GM18505 (cell line): ENCODE measurements around the gene LCE1F.

Experiments used
- ATAC-seq: cut with Tn5 transposase; IDR thresholded peaks from one replicate; pipeline ENCODE4 v1.9.1; 2021; ENCODE audit not compliant: unreplicated experiment
- POLR2A ChIP-seq: IDR thresholded peaks from 4 replicates; pipeline ENCODE4 v1.6.1; 2011; ENCODE audit warnings: borderline replicate concordance; ENCODE audit not compliant: insufficient read depth, insufficient read length; ENCODE audit errors: extremely low read depth

Gene LCE1F

GRCh38 chr1:152774875-152775274 is at the start of gene LCE1F:
Gene LCE1F, plus strand, starts transcription at chr1:152775140. Its CDS starts 1,232 bp downstream, at chr1:152776372.
- no peak for TF ChIP-seq POLR2A
- no peak for ATAC-seq

GRCh38 chr1:152725261-152725660 is 49.7 kb upstream of the LCE1F start:
- no peak for ATAC-seq
- no peak for TF ChIP-seq POLR2A

GRCh38 chr1:152728986-152729385 is 46.0 kb upstream of the LCE1F start:
- TF ChIP-seq POLR2A: no peak
- ATAC-seq: no peak

- TF ChIP-seq POLR2A: no peak
- ATAC-seq: no peak
Measured at GRCh38 chr1:152735648-152736047, 39.3 kb upstream of the LCE1F start.

GRCh38 chr1:152737997-152738396 is 36.9 kb upstream of the LCE1F start:
- ATAC-seq: no peak
- TF ChIP-seq POLR2A: no peak

- TF ChIP-seq POLR2A: no peak
- ATAC-seq: no peak
Measured at GRCh38 chr1:152739841-152740240, 35.1 kb upstream of the LCE1F start.

- no peak for ATAC-seq
- TF ChIP-seq POLR2A: no peak
Measured at GRCh38 chr1:152741656-152742055, 33.3 kb upstream of the LCE1F start.

- ATAC-seq: no peak
- TF ChIP-seq POLR2A: no peak
Measured at GRCh38 chr1:152743371-152744145, 31.4 kb upstream of the LCE1F start.

GRCh38 chr1:152745289-152745704 is 29.6 kb upstream of the LCE1F start:
- no peak for TF ChIP-seq POLR2A
- no peak for ATAC-seq

- TF ChIP-seq POLR2A: no peak
- ATAC-seq: no peak
Measured at GRCh38 chr1:152745765-152746444, 29.0 kb upstream of the LCE1F start.

- no peak for TF ChIP-seq POLR2A
- ATAC-seq: no peak
Measured at GRCh38 chr1:152747831-152748230, 27.1 kb upstream of the LCE1F start.

GRCh38 chr1:152752225-152752624 is 22.7 kb upstream of the LCE1F start:
- no peak for ATAC-seq

GRCh38 chr1:152753586-152753985 is 21.4 kb upstream of the LCE1F start:
- TF ChIP-seq POLR2A: no peak
- no peak for ATAC-seq

More at GRCh38 chr1:152752225-152752624, 22.7 kb upstream of the LCE1F start:
- no peak for TF ChIP-seq POLR2A

GRCh38 chr1:152756872-152757271 is 18.1 kb upstream of the LCE1F start:
- ATAC-seq: no peak
- no peak for TF ChIP-seq POLR2A
